ENCODE measurements around the gene FHIP1A. TPM values are rescaled to one million over a fixed set of nuclear protein-coding genes. Genes with fewer than 3 reads are reported as not detected.

The FHIP1A gene
- total RNA-seq, 4 donors from 2014 or later, result 83.0 to 142 (median 118) TPM

DNA sequence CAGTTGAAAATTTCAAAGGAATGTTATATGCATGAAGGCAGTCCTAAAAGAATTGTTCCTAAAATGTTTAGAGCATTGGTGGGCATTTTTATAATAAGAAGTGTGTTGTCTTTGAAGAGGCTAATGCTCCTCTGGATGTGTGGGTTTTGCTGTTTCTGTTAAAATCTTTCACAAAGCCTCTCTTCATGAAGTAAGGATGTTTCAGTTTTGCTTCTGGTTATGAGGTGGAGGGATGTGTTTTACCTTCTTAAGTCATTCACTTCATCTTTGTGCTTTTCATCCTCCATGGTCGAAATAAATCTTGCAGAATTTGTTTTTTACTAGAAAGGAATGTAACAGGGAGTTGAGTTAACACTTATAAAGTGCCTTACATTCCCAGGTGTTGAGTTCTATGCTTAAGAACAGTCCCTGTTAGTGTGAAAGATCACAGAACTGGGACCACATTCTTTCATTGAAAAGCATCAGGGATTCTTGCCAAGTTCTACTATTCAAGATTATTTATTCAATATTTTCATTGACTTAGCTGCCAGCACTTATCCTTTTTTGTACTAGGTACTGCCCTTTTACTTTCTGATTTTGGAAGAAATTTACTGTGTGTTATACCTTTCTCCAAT, 21.1 kb downstream of the FHIP1A start:
- 43 to 57% methylated on average over 1 of the region's 1 CpG for WGBS, 2 donors
- DNase-seq (ENCODE audit: low spot score in 2 of 2), result no peak
- TF ChIP-seq CTCF (IDR thresholded peaks at IDR 0.05) (no peak), POLR2A (IDR thresholded peaks at IDR 0.05) (no peak)
- H3K4me3 ChIP-seq (ENCODE audit: low read depth, poor library complexity, severe bottlenecking), result no peak overlapping the region
- intact Hi-C loops (cut with DNase I; ENCODE audit: low total_unique reads), result no loop called here

DNA sequence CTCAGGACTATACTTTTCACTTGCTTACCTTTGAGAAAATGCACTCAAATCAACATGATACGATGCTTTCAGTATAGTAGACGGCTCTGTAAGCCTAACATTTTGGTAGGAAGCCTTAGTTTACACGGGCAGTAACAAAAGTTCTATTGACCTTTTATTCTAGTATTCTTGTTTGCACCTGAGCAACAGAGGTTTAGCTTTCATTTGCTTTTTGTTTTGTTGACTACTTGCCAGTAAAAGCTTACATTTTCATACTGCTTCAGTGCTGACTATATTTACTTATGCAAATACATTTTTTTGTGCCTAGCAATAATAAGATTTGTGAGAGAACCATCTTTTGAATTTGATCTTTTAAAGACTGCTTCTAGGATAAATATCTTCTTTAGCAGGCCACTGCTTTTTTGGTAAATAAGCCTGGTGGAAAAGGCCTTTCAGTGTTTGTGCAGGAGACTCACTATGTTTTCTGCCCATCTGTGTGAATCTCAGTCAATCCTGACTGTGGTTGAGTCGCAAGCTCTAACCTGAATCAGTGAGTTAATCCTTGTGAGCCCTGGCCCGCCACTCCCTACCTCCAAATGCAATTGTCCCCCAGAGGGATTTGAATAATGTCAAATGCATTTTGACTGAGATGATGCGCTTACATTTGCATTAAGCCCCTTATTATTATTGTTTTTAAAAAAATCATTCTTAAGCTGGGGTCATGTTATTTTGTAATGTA, 21.9 kb downstream of the FHIP1A start:
- H3K4me3 ChIP-seq (ENCODE audit: low read depth, poor library complexity, severe bottlenecking), result no peak overlapping the region
- TF ChIP-seq POLR2A (IDR thresholded peaks at IDR 0.05) (no peak), CTCF (IDR thresholded peaks at IDR 0.05) (no peak)
- 63 to 67% methylated on average over 6 of the region's 6 CpGs for WGBS, 2 donors
- no peak for DNase-seq (ENCODE audit: low spot score in 2 of 2)
- intact Hi-C loops (cut with DNase I; ENCODE audit: low total_unique reads), result no loop called here

GRCh38 chr4:151431728-151432127, 22.8 kb downstream of the FHIP1A start:
- intact Hi-C loops (cut with DNase I; ENCODE audit: low total_unique reads), result no loop called here
- no peak for TF ChIP-seq CTCF (IDR thresholded peaks at IDR 0.05)
- TF ChIP-seq POLR2A (IDR thresholded peaks at IDR 0.05), result no peak
- no peak overlapping the region for H3K4me3 ChIP-seq (ENCODE audit: low read depth, poor library complexity, severe bottlenecking)
- no peak for DNase-seq (ENCODE audit: low spot score in 2 of 2)

DNA sequence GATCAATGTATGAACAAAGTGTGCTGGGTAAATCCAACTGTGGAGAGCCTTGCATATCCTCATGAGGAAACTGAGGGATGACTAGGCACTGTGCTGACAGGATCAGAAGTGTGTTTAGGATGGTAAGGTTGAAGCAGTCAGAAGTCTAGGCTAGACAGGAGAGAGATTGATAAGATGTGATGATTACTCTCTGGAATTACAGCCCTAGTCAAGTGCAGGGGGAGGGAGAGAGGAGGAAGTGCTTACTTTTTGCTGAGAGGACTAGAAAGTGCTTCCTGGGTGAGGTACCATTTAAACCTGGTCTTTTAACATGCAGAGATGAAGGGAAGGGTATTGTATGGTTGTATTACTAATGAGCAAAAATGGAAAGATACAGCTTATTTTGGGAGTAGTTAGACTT, 23.7 kb downstream of the FHIP1A start:
- no peak overlapping the region for H3K4me3 ChIP-seq (ENCODE audit: low read depth, poor library complexity, severe bottlenecking)
- DNase-seq (ENCODE audit: low spot score in 2 of 2), result no peak
- TF ChIP-seq POLR2A (IDR thresholded peaks at IDR 0.05) (no peak), CTCF (IDR thresholded peaks at IDR 0.05) (no peak)
- intact Hi-C loops (cut with DNase I; ENCODE audit: low total_unique reads), result no loop called here

GRCh38 chr4:151434183-151434860, 25.3 kb downstream of the FHIP1A start:
- no peak for DNase-seq (ENCODE audit: low spot score in 2 of 2)
- intact Hi-C loops (cut with DNase I; ENCODE audit: low total_unique reads), result no loop called here
- H3K4me3 ChIP-seq (ENCODE audit: low read depth, poor library complexity, severe bottlenecking), result no peak overlapping the region
- TF ChIP-seq POLR2A (IDR thresholded peaks at IDR 0.05) (no peak), CTCF (IDR thresholded peaks at IDR 0.05) (no peak)
